ENCODE results near the gene USP48. TPM values are rescaled to one million over a fixed set of nuclear protein-coding genes. Genes with fewer than 3 reads are reported as not detected.
A peak's percentile ranks its signal among the peaks of the same experiment; 100 is the strongest.

The USP48 gene
- total and polyA plus RNA-seq, 2 of the 13 experiments (the other 11 are each of a cell fraction or from before 2014, with no cell fraction given), result 30.4 to 30.7 TPM

DNA sequence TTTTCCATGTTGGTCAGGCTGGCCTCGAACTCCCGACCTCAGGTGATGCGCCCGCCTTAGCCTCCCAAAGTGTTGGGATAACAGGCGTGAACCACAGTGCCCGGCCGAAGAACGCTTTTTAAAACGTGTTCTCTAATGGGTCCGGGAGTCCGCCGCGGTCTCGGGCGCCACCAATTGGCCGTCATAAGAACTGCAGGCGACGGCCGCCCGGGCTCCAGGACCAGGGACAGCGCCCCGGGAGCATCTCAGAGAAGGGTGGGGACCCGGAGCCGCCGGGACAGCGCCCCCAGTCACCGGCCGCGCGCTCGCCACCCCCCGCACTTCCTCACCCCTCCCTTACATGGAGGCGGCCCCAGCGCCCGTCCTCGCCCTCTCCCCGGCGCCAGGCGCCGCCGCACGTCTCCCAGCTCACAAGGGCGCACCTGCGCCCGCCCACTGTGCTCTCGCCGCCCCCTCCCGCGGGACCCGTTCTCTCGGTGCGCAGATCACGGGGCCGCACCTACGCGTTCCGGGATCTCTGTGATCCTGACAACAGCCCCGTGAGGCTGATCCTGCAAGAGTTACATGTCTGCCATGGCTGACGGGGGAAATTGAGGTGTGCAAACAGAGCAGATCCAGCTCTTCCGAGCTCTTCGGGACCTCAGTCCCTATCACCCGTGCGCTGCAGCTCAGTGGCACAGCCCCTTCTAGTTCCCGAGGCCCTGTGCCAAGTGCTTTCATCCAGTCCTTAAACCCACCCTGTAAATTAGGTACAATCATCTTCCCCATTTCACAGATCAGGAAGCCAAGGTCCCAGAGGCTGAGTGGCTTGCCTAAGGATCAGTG lies 123.6 kb downstream of the USP48 start (continued):
- TF ChIP-seq ZNF180 (CRISPR knock-in tag; IDR thresholded peaks at IDR 0.05; ENCODE audit: borderline replicate concordance, low read depth) (peak; percentile 76; the same call in 1 of the 2 replicates), RBFOX2 (IDR thresholded peaks at IDR 0.05; ENCODE audit: low read depth, low read length) (peak; percentile 62), SOX13 (IDR thresholded peaks at IDR 0.05) (no peak), SOX13 (CRISPR knock-in tag; conservative IDR thresholded peaks at IDR 0.05 in 1 of 2, IDR thresholded peaks at IDR 0.05 in 1 of 2) (peak in 1 of 2 experiments; percentile 68; a peak in 2 of 4 replicates), ZNF749 (CRISPR knock-in tag; IDR thresholded peaks at IDR 0.05; ENCODE audit: borderline replicate concordance) (peak; percentile 85; the same call in 1 of the 2 replicates), ZBTB3 (CRISPR knock-in tag; IDR thresholded peaks at IDR 0.05; ENCODE audit: borderline replicate concordance, low read depth) (peak; percentile 35; the same call in 1 of the 2 replicates), ZFYVE20 (CRISPR knock-in tag; IDR thresholded peaks at IDR 0.05; ENCODE audit: borderline replicate concordance, low read depth) (0 out of 2 replicates have a peak, but pooled peaks have one; percentile 58), ZFX (CRISPR knock-in tag; IDR thresholded peaks at IDR 0.05; ENCODE audit: low read depth) (no peak), ZNF451 (CRISPR knock-in tag; IDR thresholded peaks at IDR 0.05) (peak; percentile 97), SMARCC2 (IDR thresholded peaks at IDR 0.05) (no peak), FOXC1 (CRISPR knock-in tag; IDR thresholded peaks at IDR 0.05; ENCODE audit: borderline replicate concordance) (peak; percentile 95; the same call in 1 of the 2 replicates), AHR (CRISPR knock-in tag; IDR thresholded peaks at IDR 0.05) (peak; percentile 97), NFE2 (CRISPR knock-in tag; IDR thresholded peaks at IDR 0.05) (no peak), KLF6 (CRISPR knock-in tag; IDR thresholded peaks at IDR 0.05) (peak; percentile 99), PLRG1 (conservative IDR thresholded peaks at IDR 0.05) (no peak), ZNF652 (CRISPR knock-in tag; IDR thresholded peaks at IDR 0.05; ENCODE audit: borderline replicate concordance, low read depth) (no peak), HCFC1 (IDR thresholded peaks at IDR 0.05; ENCODE audit: low read depth, low read length) (no peak), ZMYM3 (CRISPR knock-in tag; IDR thresholded peaks at IDR 0.05) (0 out of 2 replicates have a peak, but pooled peaks have one; percentile 37)
- TF ChIP-seq, protein P1, sequence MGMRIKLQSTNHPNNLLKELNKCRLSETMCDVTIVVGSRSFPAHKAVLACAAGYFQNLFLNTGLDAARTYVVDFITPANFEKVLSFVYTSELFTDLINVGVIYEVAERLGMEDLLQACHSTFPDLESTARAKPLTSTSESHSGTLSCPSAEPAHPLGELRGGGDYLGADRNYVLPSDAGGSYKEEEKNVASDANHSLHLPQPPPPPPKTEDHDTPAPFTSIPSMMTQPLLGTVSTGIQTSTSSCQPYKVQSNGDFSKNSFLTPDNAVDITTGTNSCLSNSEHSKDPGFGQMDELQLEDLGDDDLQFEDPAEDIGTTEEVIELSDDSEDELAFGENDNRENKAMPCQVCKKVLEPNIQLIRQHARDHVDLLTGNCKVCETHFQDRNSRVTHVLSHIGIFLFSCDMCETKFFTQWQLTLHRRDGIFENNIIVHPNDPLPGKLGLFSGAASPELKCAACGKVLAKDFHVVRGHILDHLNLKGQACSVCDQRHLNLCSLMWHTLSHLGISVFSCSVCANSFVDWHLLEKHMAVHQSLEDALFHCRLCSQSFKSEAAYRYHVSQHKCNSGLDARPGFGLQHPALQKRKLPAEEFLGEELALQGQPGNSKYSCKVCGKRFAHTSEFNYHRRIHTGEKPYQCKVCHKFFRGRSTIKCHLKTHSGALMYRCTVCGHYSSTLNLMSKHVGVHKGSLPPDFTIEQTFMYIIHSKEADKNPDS (CRISPR knock-in tag; IDR thresholded peaks at IDR 0.05), result no peak
- TF ChIP-seq, protein P2, sequence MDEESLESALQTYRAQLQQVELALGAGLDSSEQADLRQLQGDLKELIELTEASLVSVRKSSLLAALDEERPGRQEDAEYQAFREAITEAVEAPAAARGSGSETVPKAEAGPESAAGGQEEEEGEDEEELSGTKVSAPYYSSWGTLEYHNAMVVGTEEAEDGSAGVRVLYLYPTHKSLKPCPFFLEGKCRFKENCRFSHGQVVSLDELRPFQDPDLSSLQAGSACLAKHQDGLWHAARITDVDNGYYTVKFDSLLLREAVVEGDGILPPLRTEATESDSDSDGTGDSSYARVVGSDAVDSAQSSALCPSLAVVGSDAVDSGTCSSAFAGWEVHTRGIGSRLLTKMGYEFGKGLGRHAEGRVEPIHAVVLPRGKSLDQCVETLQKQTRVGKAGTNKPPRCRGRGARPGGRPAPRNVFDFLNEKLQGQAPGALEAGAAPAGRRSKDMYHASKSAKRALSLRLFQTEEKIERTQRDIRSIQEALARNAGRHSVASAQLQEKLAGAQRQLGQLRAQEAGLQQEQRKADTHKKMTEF (CRISPR knock-in tag; IDR thresholded peaks at IDR 0.05), result peak; percentile 97
- TF ChIP-seq, protein P3, sequence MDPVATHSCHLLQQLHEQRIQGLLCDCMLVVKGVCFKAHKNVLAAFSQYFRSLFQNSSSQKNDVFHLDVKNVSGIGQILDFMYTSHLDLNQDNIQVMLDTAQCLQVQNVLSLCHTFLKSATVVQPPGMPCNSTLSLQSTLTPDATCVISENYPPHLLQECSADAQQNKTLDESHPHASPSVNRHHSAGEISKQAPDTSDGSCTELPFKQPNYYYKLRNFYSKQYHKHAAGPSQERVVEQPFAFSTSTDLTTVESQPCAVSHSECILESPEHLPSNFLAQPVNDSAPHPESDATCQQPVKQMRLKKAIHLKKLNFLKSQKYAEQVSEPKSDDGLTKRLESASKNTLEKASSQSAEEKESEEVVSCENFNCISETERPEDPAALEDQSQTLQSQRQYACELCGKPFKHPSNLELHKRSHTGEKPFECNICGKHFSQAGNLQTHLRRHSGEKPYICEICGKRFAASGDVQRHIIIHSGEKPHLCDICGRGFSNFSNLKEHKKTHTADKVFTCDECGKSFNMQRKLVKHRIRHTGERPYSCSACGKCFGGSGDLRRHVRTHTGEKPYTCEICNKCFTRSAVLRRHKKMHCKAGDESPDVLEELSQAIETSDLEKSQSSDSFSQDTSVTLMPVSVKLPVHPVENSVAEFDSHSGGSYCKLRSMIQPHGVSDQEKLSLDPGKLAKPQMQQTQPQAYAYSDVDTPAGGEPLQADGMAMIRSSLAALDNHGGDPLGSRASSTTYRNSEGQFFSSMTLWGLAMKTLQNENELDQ (CRISPR knock-in tag; IDR thresholded peaks at IDR 0.05; ENCODE audit: borderline replicate concordance), result peak; percentile 98; the same call in 1 of the 2 replicates
- TF ChIP-seq, protein P4, sequence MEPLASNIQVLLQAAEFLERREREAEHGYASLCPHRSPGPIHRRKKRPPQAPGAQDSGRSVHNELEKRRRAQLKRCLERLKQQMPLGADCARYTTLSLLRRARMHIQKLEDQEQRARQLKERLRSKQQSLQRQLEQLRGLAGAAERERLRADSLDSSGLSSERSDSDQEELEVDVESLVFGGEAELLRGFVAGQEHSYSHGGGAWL (CRISPR knock-in tag; IDR thresholded peaks at IDR 0.05), result peak; percentile 99
- TF ChIP-seq, protein P5, sequence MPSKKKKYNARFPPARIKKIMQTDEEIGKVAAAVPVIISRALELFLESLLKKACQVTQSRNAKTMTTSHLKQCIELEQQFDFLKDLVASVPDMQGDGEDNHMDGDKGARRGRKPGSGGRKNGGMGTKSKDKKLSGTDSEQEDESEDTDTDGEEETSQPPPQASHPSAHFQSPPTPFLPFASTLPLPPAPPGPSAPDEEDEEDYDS (CRISPR knock-in tag; IDR thresholded peaks at IDR 0.05), result peak; percentile 56; the same call in 1 of the 2 replicates
